GM12878 (cell line): ENCODE data around the gene IL1RAP. TPM values are rescaled to one million over a fixed set of nuclear protein-coding genes. Genes with fewer than 3 reads are reported as not detected.

Experiments
- ATAC-seq: fragments of 200-7000 bp; cut with Tn5 transposase; 3 replicates; pipeline ENCODE4 v1.9.1; 2020; ENCODE audit warnings: mild to moderate bottlenecking, moderate library complexity
- BruUV-seq: library from RNA; stranded (reverse); fragments of 400-500 nt; replicated peaks from 2 replicates; lab custom pipeline; 2021; lab: Mats Ljungman, UMichigan
- CTCF ChIA-PET: fragments of 300-600 bp; sonication (Branson Sonifier 250); formaldehyde crosslinking; extraction: SDS; loops from one replicate; lab custom pipeline; 2021; ENCODE audit warnings: inconsistent platforms; lab: Yijun Ruan, JAX
- POLR2A ChIA-PET: fragments of 350-600 bp; formaldehyde crosslinking; extraction: SDS; loops from one replicate; lab custom pipeline; 2021; ENCODE audit warnings: inconsistent platforms; lab: Charles Lee
- RAD21 ChIA-PET: fragments of 300-600 bp; sonication (Branson Sonifier 250); formaldehyde crosslinking; loops from one replicate; lab custom pipeline; 2023; ENCODE audit warnings: antibody characterized with exemption; ENCODE audit not compliant: unreplicated experiment; lab: Charles Lee
- SMC1A ChIA-PET: fragments of 300-600 bp; sonication (Branson Sonifier 250); formaldehyde crosslinking; loops from one replicate; lab custom pipeline; 2023; ENCODE audit not compliant: unreplicated experiment, uncharacterized antibody; lab: Charles Lee
- DNase-seq: peaks from one replicate; pipeline ENCODE4 v3.0.0-alpha.2; 2011; ENCODE audit warnings: low read depth, low spot score
- FAIRE-seq: peaks from 3 replicates; lab custom pipeline; 2011; peaks lifted over from hg19 to GRCh38; lab: Jason Lieb, UNC
- H2AFZ ChIP-seq: 2 replicates; pipeline ENCODE4 v1.6.0; 2011; ENCODE audit warnings: low read depth, low read length, control low read depth; ENCODE audit not compliant: control insufficient read depth
- H3K27ac ChIP-seq: 2 replicates; pipeline ENCODE4 v1.5.1; 2011; ENCODE audit warnings: control low read depth; ENCODE audit not compliant: control insufficient read depth, insufficient read depth
- H3K27me3 ChIP-seq, 2 experiments: replicated peaks in 1 of 2; 2 replicates each; pipeline versions ENCODE4 v1.6.0 to v1.6.1; 2011; ENCODE audit warnings: low read length in 1 of 2; ENCODE audit not compliant: control insufficient read depth in 2 of 2, insufficient read depth in 2 of 2
- H3K36me3 ChIP-seq, 2 experiments: 2 replicates each; pipeline ENCODE4 v1.5.1; 2011; ENCODE audit warnings: low read length in 1 of 2; ENCODE audit not compliant: control insufficient read depth in 2 of 2, insufficient read depth in 2 of 2
- H3K4me1 ChIP-seq: 2 replicates; pipeline ENCODE4 v1.6.1; 2011; ENCODE audit warnings: mild to moderate bottlenecking, low read length, moderate library complexity, mixed read lengths; ENCODE audit not compliant: control insufficient read depth, insufficient read depth
- H3K4me2 ChIP-seq: 2 replicates; pipeline ENCODE4 v1.6.0; 2011; ENCODE audit warnings: control low read depth; ENCODE audit not compliant: control insufficient read depth, insufficient read depth
- H3K4me3 ChIP-seq: fragments of 200-600 bp; sonication (generic); 2 replicates; pipeline ENCODE4 v1.5.1; 2016
- H3K79me2 ChIP-seq: 2 replicates; pipeline ENCODE4 v1.6.0; 2011; ENCODE audit warnings: low read length; ENCODE audit not compliant: control insufficient read depth, insufficient read depth
- H3K9ac ChIP-seq: 2 replicates; pipeline ENCODE4 v1.8.0; 2011; ENCODE audit warnings: low read length, control low read depth, mixed read lengths; ENCODE audit not compliant: control insufficient read depth, insufficient read depth
- H3K9me3 ChIP-seq: replicated peaks from 3 replicates; pipeline ENCODE4 v1.5.1; 2011; ENCODE audit warnings: mild to moderate bottlenecking, low read length; ENCODE audit not compliant: control insufficient read depth, insufficient read depth
- H4K20me1 ChIP-seq: 2 replicates; pipeline ENCODE4 v1.6.0; 2011; ENCODE audit not compliant: control insufficient read depth, insufficient read depth
- ATF7 ChIP-seq: fragments of 450-650 bp; IDR thresholded peaks from 2 replicates; pipeline ENCODE4 v1.6.1; 2016; ENCODE audit warnings: low read depth, mild to moderate bottlenecking
- BACH1 ChIP-seq: fragments of 450-650 bp; IDR thresholded peaks from 2 replicates; pipeline ENCODE4 v1.6.1; 2017; ENCODE audit warnings: mild to moderate bottlenecking, borderline replicate concordance
- BHLHE40 ChIP-seq, 2 experiments: fragments of 450-650 bp in 1 of 2; IDR thresholded peaks; 2 replicates each; pipeline ENCODE4 v1.6.1; 2011 to 2017; ENCODE audit warnings: low read depth in 2 of 2, borderline replicate concordance in 1 of 2, improper control_type of control experiment in 1 of 2, low read length in 1 of 2, mild to moderate bottlenecking in 1 of 2
- FOS ChIP-seq: IDR thresholded peaks from 3 replicates; pipeline ENCODE4 v1.6.1; 2011; ENCODE audit warnings: borderline replicate concordance; ENCODE audit not compliant: insufficient read length; ENCODE audit errors: extremely low read depth
- JUNB ChIP-seq: IDR thresholded peaks from 2 replicates; pipeline ENCODE4 v1.6.1; 2016; ENCODE audit warnings: antibody characterized with exemption, mild to moderate bottlenecking
- PAX8 ChIP-seq: fragments of 450-650 bp; IDR thresholded peaks from 2 replicates; pipeline ENCODE4 v1.6.1; 2017; ENCODE audit warnings: mild to moderate bottlenecking, moderate library complexity
- PML ChIP-seq: IDR thresholded peaks from 2 replicates; pipeline ENCODE4 v1.6.1; 2012; ENCODE audit warnings: low read length, inconsistent platforms
- POLR2AphosphoS5 ChIP-seq: IDR thresholded peaks from 2 replicates; pipeline ENCODE4 v1.6.1; 2011; ENCODE audit warnings: mild to moderate bottlenecking, low read length, inconsistent platforms
- TAF1 ChIP-seq: IDR thresholded peaks from 2 replicates; pipeline ENCODE4 v1.6.1; 2011; ENCODE audit warnings: mild to moderate bottlenecking, low read depth, low read length, borderline replicate concordance
- WGBS: methylation state at CpG from one replicate; pipeline ENCODE4 v1.1.6; 2016; ENCODE audit warnings: low lambda C conversion rate; ENCODE audit not compliant: insufficient replicate concordance, insufficient coverage; ENCODE audit errors: missing lambda C conversion rate; 5-methylcytosine and 5-hydroxymethylcytosine counted together
- in situ Hi-C: fragments of 300-500 bp; cut with MboI; formaldehyde crosslinking; loops from 9 replicates; pipeline ENCODE4 v1.14.3; 2018; ENCODE audit warnings: mixed read lengths
- intact Hi-C: fragments of 100-400 bp; cut with micrococcal nuclease; formaldehyde crosslinking; loops from one replicate; pipeline ENCODE4 v1.14.2; 2022; ENCODE audit not compliant: unreplicated experiment
- polyA plus RNA-seq, 11 experiments: library from polyadenylated mRNA; depleted of rRNA in 4 of 11; unstranded in 6 of 11; stranded (reverse) in 5 of 11; fragments of >200 nt; fragmentation: Nextera tagmentation in 4 of 11; fragmentation: Illumina TruSeq in 1 of 11; extraction: Ambion mirVana in 4 of 11; extraction: Trizol in 1 of 11; gene quantifications; 1 replicate in 1 of 11; 2 replicates in 10 of 11; pipeline versions ENCODE4 v1.2.1 to v1.2.3, GENCODE V29; 2011 to 2016; ENCODE audit warnings: inconsistent platforms in 2 of 11, missing spikeins in 2 of 11, low read depth in 1 of 11
- total RNA-seq, 4 experiments: library from RNA; depleted of rRNA in 3 of 4; stranded (reverse); fragments of >200 nt in 3 of 4; fragmentation: Illumina TruSeq in 1 of 4; extraction: Trizol in 1 of 4; gene quantifications; 2 replicates each; pipeline versions ENCODE4 v1.2.1 to v1.2.3, GENCODE V29; 2013 to 2021
- TF ChIP-seq, protein P1 (sequence below): fragments of 450-650 bp; IDR thresholded peaks from 2 replicates; pipeline ENCODE4 v1.6.1; 2017; ENCODE audit warnings: low read depth, mild to moderate bottlenecking, moderate library complexity
- TF ChIP-seq, protein P2 (sequence below): fragments of 450-650 bp; IDR thresholded peaks from 2 replicates; pipeline ENCODE4 v1.6.1; 2017; ENCODE audit warnings: mild to moderate bottlenecking
- TF ChIP-seq, protein P3 (sequence below): fragments of 450-650 bp; IDR thresholded peaks from 2 replicates; pipeline ENCODE4 v1.6.1; 2017; ENCODE audit warnings: mild to moderate bottlenecking, moderate library complexity

Gene IL1RAP
- total and polyA plus RNA-seq, 10 of the 15 experiments (the other 5 are each of a cell fraction or from before 2014, with no cell fraction given), result 0.17 to 1.0 (median 0.44) TPM; not detected in 1

DNA sequence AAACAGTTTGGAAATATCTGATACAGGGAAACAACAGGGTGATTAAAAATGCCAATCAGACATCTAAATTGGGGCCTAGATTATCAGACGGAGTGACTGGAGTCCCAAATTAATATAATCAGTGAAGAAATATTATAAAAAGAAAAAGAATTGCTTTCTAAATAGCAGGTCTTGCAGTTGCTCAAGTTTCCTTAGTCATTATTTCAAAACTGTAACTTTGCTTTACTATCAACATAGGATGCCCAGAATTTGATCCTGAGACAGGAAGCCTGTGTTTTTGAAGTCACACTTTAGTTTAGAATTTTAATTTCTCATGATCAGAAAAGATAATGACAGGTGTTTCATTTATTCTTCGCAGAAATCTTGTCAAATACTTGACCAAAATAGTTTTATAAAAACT, 105.9 kb downstream of the IL1RAP start:
- ChIA-PET CTCF (no interaction called here), SMC1A (no interaction called here), POLR2A (no interaction called here), RAD21 (no interaction called here)
- no TSS peak for BruUV-seq
- H3K79me2 ChIP-seq, result no peaks in the 10 kb centered on the region
- H3K4me3 ChIP-seq, result no peak overlapping the region
- H3K4me1 ChIP-seq, result no peaks in the 10 kb centered on the region
- no peaks in the 10 kb centered on the region for H3K36me3 ChIP-seq
- H3K27me3 ChIP-seq, result no peaks in the 10 kb centered on the region
- H3K4me2 ChIP-seq, result no peak overlapping the region
- in situ Hi-C loops, result no loop called here
- no peaks in the 10 kb centered on the region for H3K9me3 ChIP-seq
- FAIRE-seq (no peak), DNase-seq (no peak), ATAC-seq (no peak)
- H3K27ac ChIP-seq, result no peak overlapping the region
- intact Hi-C loops, result no loop called here
- no peak overlapping the region for H2AFZ ChIP-seq
- no peak overlapping the region for H3K9ac ChIP-seq
- WGBS, result 67% methylated on average over 2 of the region's 2 CpGs
- H4K20me1 ChIP-seq, result no peaks in the 10 kb centered on the region
- TF ChIP-seq, protein P1, sequence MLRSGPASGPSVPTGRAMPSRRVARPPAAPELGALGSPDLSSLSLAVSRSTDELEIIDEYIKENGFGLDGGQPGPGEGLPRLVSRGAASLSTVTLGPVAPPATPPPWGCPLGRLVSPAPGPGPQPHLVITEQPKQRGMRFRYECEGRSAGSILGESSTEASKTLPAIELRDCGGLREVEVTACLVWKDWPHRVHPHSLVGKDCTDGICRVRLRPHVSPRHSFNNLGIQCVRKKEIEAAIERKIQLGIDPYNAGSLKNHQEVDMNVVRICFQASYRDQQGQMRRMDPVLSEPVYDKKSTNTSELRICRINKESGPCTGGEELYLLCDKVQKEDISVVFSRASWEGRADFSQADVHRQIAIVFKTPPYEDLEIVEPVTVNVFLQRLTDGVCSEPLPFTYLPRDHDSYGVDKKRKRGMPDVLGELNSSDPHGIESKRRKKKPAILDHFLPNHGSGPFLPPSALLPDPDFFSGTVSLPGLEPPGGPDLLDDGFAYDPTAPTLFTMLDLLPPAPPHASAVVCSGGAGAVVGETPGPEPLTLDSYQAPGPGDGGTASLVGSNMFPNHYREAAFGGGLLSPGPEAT, result no peak
- TF ChIP-seq BHLHE40 (IDR thresholded peaks at IDR 0.05; ENCODE audit: borderline replicate concordance in 1 of 2, low read depth in 2 of 2, low read length in 1 of 2) (no peak), TAF1 (no peak), PML (no peak), FOS (no peak), PAX8 (no peak), JUNB (no peak), ATF7 (no peak), BACH1 (no peak), POLR2AphosphoS5 (no peak)
- TF ChIP-seq, protein P2, sequence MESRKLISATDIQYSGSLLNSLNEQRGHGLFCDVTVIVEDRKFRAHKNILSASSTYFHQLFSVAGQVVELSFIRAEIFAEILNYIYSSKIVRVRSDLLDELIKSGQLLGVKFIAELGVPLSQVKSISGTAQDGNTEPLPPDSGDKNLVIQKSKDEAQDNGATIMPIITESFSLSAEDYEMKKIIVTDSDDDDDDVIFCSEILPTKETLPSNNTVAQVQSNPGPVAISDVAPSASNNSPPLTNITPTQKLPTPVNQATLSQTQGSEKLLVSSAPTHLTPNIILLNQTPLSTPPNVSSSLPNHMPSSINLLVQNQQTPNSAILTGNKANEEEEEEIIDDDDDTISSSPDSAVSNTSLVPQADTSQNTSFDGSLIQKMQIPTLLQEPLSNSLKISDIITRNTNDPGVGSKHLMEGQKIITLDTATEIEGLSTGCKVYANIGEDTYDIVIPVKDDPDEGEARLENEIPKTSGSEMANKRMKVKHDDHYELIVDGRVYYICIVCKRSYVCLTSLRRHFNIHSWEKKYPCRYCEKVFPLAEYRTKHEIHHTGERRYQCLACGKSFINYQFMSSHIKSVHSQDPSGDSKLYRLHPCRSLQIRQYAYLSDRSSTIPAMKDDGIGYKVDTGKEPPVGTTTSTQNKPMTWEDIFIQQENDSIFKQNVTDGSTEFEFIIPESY, result no peak
- TF ChIP-seq, protein P3, sequence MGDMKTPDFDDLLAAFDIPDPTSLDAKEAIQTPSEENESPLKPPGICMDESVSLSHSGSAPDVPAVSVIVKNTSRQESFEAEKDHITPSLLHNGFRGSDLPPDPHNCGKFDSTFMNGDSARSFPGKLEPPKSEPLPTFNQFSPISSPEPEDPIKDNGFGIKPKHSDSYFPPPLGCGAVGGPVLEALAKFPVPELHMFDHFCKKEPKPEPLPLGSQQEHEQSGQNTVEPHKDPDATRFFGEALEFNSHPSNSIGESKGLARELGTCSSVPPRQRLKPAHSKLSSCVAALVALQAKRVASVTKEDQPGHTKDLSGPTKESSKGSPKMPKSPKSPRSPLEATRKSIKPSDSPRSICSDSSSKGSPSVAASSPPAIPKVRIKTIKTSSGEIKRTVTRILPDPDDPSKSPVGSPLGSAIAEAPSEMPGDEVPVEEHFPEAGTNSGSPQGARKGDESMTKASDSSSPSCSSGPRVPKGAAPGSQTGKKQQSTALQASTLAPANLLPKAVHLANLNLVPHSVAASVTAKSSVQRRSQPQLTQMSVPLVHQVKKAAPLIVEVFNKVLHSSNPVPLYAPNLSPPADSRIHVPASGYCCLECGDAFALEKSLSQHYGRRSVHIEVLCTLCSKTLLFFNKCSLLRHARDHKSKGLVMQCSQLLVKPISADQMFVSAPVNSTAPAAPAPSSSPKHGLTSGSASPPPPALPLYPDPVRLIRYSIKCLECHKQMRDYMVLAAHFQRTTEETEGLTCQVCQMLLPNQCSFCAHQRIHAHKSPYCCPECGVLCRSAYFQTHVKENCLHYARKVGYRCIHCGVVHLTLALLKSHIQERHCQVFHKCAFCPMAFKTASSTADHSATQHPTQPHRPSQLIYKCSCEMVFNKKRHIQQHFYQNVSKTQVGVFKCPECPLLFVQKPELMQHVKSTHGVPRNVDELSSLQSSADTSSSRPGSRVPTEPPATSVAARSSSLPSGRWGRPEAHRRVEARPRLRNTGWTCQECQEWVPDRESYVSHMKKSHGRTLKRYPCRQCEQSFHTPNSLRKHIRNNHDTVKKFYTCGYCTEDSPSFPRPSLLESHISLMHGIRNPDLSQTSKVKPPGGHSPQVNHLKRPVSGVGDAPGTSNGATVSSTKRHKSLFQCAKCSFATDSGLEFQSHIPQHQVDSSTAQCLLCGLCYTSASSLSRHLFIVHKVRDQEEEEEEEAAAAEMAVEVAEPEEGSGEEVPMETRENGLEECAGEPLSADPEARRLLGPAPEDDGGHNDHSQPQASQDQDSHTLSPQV, result no peak
